K562 (cell line): ENCODE results near the gene LRRC74B. TPM values are rescaled to one million over a fixed set of nuclear protein-coding genes. Genes with fewer than 3 reads are reported as not detected.
A peak's percentile ranks its signal among the peaks of the same experiment; 100 is the strongest.

Experiments used
- BHLHE40 ChIP-seq: IDR thresholded peaks from 2 replicates; pipeline ENCODE4 v1.6.1; 2011; ENCODE audit warnings: low read length, improper control_type of control experiment
- CHCHD3 ChIP-seq: fragments of 250-450 bp; sonication (Bioruptor Pico); IDR thresholded peaks from 2 replicates; pipeline ENCODE4 v2.1.2; 2022; ENCODE audit warnings: mild to moderate bottlenecking
- CREM ChIP-seq: IDR thresholded peaks from 2 replicates; pipeline ENCODE4 v1.6.1; 2014; ENCODE audit warnings: antibody characterized with exemption, low read depth
- HNRNPLL ChIP-seq: fragments of 200-400 bp; formaldehyde crosslinking; IDR thresholded peaks from 2 replicates; pipeline ENCODE4 v1.6.1; 2017; ENCODE audit warnings: low read length, low read depth, mild to moderate bottlenecking; ENCODE audit not compliant: poor library complexity, severe bottlenecking
- MCM2 ChIP-seq: fragments of 450-650 bp; IDR thresholded peaks from 2 replicates; pipeline ENCODE4 v1.6.1; 2017; ENCODE audit warnings: low read depth, mild to moderate bottlenecking
- NFE2 ChIP-seq: IDR thresholded peaks from 2 replicates; pipeline ENCODE4 v1.6.1; 2014; ENCODE audit warnings: antibody characterized with exemption, low read depth
- OTX1 ChIP-seq: fragments of 450-650 bp; formaldehyde crosslinking; IDR thresholded peaks from 2 replicates; pipeline ENCODE4 v1.4.0; 2022; ENCODE audit warnings: mild to moderate bottlenecking
- POLR2H ChIP-seq: IDR thresholded peaks from 2 replicates; pipeline ENCODE4 v1.6.1; 2016; ENCODE audit warnings: missing genetic modification characterization, low read depth, mild to moderate bottlenecking, control low read depth, missing compliant biosample characterization, moderate library complexity
- RHOXF2B ChIP-seq: fragments of 250-450 bp; sonication (Bioruptor Pico); conservative IDR thresholded peaks from 2 replicates; pipeline ENCODE4 v1.5.1; 2021
- SIRT6 ChIP-seq: IDR thresholded peaks from one replicate; pipeline ENCODE4 v1.6.1; 2012; ENCODE audit warnings: low read depth, mild to moderate bottlenecking, control low read depth, inconsistent platforms, low read length, moderate library complexity
- WHSC1 ChIP-seq: IDR thresholded peaks from one replicate; pipeline ENCODE4 v1.6.1; 2012; ENCODE audit warnings: low read length, control low read depth, inconsistent platforms
- ZFP1 ChIP-seq: fragments of 450-650 bp; formaldehyde crosslinking; IDR thresholded peaks from 2 replicates; pipeline ENCODE4 v1.4.0; 2020; ENCODE audit warnings: mild to moderate bottlenecking, mixed read lengths
- ZNF134 ChIP-seq: fragments of 250-450 bp; sonication (Bioruptor Pico); conservative IDR thresholded peaks from 2 replicates; pipeline ENCODE4 v1.4.0; 2020
- ZNF174 ChIP-seq: fragments of 250-450 bp; sonication (Bioruptor Pico); IDR thresholded peaks from 2 replicates; pipeline ENCODE4 v1.4.0; 2020; ENCODE audit warnings: mild to moderate bottlenecking
- ZNF41 ChIP-seq: fragments of 250-450 bp; sonication (Bioruptor Pico); conservative IDR thresholded peaks from 2 replicates; pipeline ENCODE4 v1.4.0; 2020; ENCODE audit warnings: mild to moderate bottlenecking
- ZNF766 ChIP-seq: fragments of 200-800 bp; sonication (Bioruptor generic); conservative IDR thresholded peaks from 2 replicates; pipeline ENCODE4 v1.6.1; 2016; ENCODE audit warnings: missing genetic modification characterization, missing compliant biosample characterization
- polyA plus RNA-seq, 8 experiments: library from polyadenylated mRNA; depleted of rRNA in 4 of 8; stranded (reverse) in 5 of 8; unstranded in 3 of 8; fragments of >200 nt; fragmentation: Nextera tagmentation in 2 of 8; fragmentation: Illumina TruSeq in 1 of 8; extraction: Ambion mirVana in 2 of 8; extraction: Trizol in 1 of 8; gene quantifications; 2 replicates each; pipeline versions ENCODE4 v1.2.1 to v1.2.3, GENCODE V29; 2011 to 2014; ENCODE audit warnings: inconsistent platforms in 1 of 8, missing spikeins in 1 of 8
- total RNA-seq, 7 experiments: library from RNA; depleted of rRNA in 6 of 7; stranded (reverse); fragments of >200 nt in 6 of 7; fragmentation: Illumina TruSeq in 2 of 7; extraction: Trizol in 2 of 7; gene quantifications; 2 replicates each; pipeline versions ENCODE4 v1.2.1 to v1.2.3, GENCODE V29; 2011 to 2021; ENCODE audit warnings: low replicate concordance in 1 of 7
- TF ChIP-seq, protein P1 (sequence below): conservative IDR thresholded peaks from 2 replicates; pipeline ENCODE4 v1.6.1; 2011; ENCODE audit warnings: low read depth, mild to moderate bottlenecking, low read length; ENCODE audit not compliant: control insufficient read depth
- TF ChIP-seq, protein P2 (sequence below): fragments of 450-650 bp; formaldehyde crosslinking; IDR thresholded peaks from 2 replicates; pipeline ENCODE4 v1.4.0; 2022; ENCODE audit warnings: missing genetic modification characterization
- TF ChIP-seq, protein P3 (sequence below): fragments of 250-450 bp; sonication (Bioruptor Pico); IDR thresholded peaks from 2 replicates; pipeline ENCODE4 v1.5.0; 2020; ENCODE audit warnings: mild to moderate bottlenecking
- TF ChIP-seq, protein P4 (sequence below): fragments of 450-650 bp; IDR thresholded peaks from 2 replicates; pipeline ENCODE4 v1.6.1; 2017; ENCODE audit warnings: antibody characterized with exemption, mild to moderate bottlenecking

The LRRC74B gene
- total and polyA plus RNA-seq, 9 of the 15 experiments (the other 6 are each of a cell fraction or from before 2014, with no cell fraction given) = not detected

DNA sequence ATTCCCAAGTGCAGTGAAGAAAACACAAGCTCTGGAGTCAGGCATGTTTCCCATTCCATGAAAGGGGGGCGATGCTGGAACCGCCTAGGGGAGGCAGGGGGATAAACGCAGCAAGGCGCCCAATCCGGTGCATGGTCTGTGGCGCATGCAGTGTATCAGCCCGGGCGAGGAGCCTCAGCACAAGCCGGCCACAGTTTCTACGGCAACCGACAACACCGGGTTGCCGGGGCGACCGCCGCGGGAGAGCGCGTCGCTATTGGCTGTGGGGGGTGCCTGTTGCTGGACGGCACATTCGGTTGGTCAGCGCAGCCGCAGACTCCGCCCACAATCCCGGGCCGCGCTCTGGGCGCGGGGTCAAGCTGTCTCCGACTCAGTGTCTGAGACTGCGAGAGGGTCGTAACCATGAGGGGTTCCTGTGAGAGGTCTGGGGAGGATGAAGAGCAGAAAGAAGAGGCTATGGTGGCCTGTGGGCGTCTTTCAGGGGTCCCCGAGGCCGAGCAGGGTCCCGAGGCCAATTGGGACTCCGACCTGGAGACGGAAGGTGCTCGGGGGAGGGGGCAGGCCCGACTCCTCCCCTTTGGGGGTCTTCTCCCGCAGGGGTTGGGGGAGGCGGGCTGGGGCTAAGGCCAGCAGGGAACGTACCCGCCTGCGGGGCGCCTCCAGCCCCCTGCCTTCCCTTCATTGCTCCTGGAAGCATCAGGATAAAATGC is at the start of gene LRRC74B (continued):
- TF ChIP-seq HNRNPLL (peak; percentile 39), BHLHE40 (peak; percentile 86), POLR2H (tag) (no peak), SIRT6 (no peak), ZNF134 (CRISPR knock-in tag) (no peak), ZNF766 (CRISPR knock-in tag) (no peak), NFE2 (no peak), OTX1 (CRISPR knock-in tag) (no peak), ZFP1 (CRISPR knock-in tag) (no peak), CHCHD3 (CRISPR knock-in tag) (no peak; the same call in 1 of the 2 replicates), MCM2 (no peak), CREM (no peak), WHSC1 (peak; percentile 54), RHOXF2B (CRISPR knock-in tag) (0 out of 2 replicates have a peak, but pooled peaks have one; percentile 63), ZNF41 (CRISPR knock-in tag) (no peak), ZNF174 (CRISPR knock-in tag) (no peak)
- TF ChIP-seq, protein P1, sequence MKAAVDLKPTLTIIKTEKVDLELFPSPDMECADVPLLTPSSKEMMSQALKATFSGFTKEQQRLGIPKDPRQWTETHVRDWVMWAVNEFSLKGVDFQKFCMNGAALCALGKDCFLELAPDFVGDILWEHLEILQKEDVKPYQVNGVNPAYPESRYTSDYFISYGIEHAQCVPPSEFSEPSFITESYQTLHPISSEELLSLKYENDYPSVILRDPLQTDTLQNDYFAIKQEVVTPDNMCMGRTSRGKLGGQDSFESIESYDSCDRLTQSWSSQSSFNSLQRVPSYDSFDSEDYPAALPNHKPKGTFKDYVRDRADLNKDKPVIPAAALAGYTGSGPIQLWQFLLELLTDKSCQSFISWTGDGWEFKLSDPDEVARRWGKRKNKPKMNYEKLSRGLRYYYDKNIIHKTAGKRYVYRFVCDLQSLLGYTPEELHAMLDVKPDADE = peak; percentile 81
- TF ChIP-seq, protein P2, sequence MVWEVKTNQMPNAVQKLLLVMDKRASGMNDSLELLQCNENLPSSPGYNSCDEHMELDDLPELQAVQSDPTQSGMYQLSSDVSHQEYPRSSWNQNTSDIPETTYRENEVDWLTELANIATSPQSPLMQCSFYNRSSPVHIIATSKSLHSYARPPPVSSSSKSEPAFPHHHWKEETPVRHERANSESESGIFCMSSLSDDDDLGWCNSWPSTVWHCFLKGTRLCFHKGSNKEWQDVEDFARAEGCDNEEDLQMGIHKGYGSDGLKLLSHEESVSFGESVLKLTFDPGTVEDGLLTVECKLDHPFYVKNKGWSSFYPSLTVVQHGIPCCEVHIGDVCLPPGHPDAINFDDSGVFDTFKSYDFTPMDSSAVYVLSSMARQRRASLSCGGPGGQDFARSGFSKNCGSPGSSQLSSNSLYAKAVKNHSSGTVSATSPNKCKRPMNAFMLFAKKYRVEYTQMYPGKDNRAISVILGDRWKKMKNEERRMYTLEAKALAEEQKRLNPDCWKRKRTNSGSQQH (CRISPR knock-in tag) = no peak
- TF ChIP-seq, protein P3, sequence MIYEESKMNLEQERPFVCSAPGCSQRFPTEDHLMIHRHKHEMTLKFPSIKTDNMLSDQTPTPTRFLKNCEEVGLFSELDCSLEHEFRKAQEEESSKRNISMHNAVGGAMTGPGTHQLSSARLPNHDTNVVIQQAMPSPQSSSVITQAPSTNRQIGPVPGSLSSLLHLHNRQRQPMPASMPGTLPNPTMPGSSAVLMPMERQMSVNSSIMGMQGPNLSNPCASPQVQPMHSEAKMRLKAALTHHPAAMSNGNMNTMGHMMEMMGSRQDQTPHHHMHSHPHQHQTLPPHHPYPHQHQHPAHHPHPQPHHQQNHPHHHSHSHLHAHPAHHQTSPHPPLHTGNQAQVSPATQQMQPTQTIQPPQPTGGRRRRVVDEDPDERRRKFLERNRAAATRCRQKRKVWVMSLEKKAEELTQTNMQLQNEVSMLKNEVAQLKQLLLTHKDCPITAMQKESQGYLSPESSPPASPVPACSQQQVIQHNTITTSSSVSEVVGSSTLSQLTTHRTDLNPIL (CRISPR knock-in tag) = no peak
- TF ChIP-seq, protein P4, sequence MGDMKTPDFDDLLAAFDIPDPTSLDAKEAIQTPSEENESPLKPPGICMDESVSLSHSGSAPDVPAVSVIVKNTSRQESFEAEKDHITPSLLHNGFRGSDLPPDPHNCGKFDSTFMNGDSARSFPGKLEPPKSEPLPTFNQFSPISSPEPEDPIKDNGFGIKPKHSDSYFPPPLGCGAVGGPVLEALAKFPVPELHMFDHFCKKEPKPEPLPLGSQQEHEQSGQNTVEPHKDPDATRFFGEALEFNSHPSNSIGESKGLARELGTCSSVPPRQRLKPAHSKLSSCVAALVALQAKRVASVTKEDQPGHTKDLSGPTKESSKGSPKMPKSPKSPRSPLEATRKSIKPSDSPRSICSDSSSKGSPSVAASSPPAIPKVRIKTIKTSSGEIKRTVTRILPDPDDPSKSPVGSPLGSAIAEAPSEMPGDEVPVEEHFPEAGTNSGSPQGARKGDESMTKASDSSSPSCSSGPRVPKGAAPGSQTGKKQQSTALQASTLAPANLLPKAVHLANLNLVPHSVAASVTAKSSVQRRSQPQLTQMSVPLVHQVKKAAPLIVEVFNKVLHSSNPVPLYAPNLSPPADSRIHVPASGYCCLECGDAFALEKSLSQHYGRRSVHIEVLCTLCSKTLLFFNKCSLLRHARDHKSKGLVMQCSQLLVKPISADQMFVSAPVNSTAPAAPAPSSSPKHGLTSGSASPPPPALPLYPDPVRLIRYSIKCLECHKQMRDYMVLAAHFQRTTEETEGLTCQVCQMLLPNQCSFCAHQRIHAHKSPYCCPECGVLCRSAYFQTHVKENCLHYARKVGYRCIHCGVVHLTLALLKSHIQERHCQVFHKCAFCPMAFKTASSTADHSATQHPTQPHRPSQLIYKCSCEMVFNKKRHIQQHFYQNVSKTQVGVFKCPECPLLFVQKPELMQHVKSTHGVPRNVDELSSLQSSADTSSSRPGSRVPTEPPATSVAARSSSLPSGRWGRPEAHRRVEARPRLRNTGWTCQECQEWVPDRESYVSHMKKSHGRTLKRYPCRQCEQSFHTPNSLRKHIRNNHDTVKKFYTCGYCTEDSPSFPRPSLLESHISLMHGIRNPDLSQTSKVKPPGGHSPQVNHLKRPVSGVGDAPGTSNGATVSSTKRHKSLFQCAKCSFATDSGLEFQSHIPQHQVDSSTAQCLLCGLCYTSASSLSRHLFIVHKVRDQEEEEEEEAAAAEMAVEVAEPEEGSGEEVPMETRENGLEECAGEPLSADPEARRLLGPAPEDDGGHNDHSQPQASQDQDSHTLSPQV = no peak
